Subcutaneous abdominal adipose tissue (tissue), 5 donors: ENCODE measurements around the gene CDH22.

Experiments
- H3K27ac ChIP-seq: one replicate; pipeline ENCODE4 v1.7.0; 2013; ENCODE audit warnings: low read depth, mild to moderate bottlenecking, inconsistent platforms, low read length, moderate library complexity
- H3K27me3 ChIP-seq, 5 donors: one replicate each; pipeline ENCODE4 v1.7.0; 2013; ENCODE audit warnings: low read length in 5 of 5, inconsistent platforms in 1 of 5; ENCODE audit not compliant: control insufficient read depth in 5 of 5, insufficient read depth in 4 of 5
- H3K36me3 ChIP-seq, 5 donors: one replicate each; pipeline ENCODE4 v1.7.0; 2013; ENCODE audit warnings: low read length in 5 of 5; ENCODE audit not compliant: control insufficient read depth in 5 of 5, insufficient read depth in 5 of 5
- H3K4me1 ChIP-seq, 5 donors: one replicate each; pipeline ENCODE4 v1.7.0; 2013; ENCODE audit warnings: low read length in 5 of 5, mild to moderate bottlenecking in 3 of 5, moderate library complexity in 1 of 5; ENCODE audit not compliant: control insufficient read depth in 5 of 5, insufficient read depth in 5 of 5
- H3K4me3 ChIP-seq, 5 donors: one replicate each; pipeline ENCODE4 v1.7.0; 2013; ENCODE audit warnings: low read length in 5 of 5, low read depth in 1 of 5
- H3K9ac ChIP-seq, 5 donors: one replicate each; pipeline ENCODE4 v1.7.0; 2013; ENCODE audit warnings: low read length in 5 of 5, mild to moderate bottlenecking in 4 of 5, moderate library complexity in 3 of 5
- H3K9me3 ChIP-seq, 5 donors: one replicate each; pipeline ENCODE4 v1.7.0; 2013; ENCODE audit warnings: low read length in 5 of 5; ENCODE audit not compliant: control insufficient read depth in 5 of 5
- donor health status: healthy.
- donor health status: healthy.
- donor health status: healthy.
- donor health status: healthy.
- donor health status: healthy.

Gene CDH22

GRCh38 chr20:46171909-46172308 lies 136.4 kb downstream of the CDH22 start:
- Histone ChIP-seq H3K9me3 (peaks cover 0 to 3% (median 0%) of the 10 kb centered on the region in 5 donors), H3K27ac (no peak overlapping the region), H3K4me3 (no peak overlapping the region), H3K36me3 (no peaks in the 10 kb centered on the region), H3K4me1 (peaks cover 0 to 15% (median 3%) of the 10 kb centered on the region in 5 donors), H3K27me3 (peaks cover 33 to 58% (median 38%) of the 10 kb centered on the region in 5 donors), H3K9ac (no peak overlapping the region)

- H3K27me3 ChIP-seq: peaks cover 32 to 58% (median 33%) of the 10 kb centered on the region in 5 donors
- H3K4me1 ChIP-seq: peaks cover 0 to 15% (median 3%) of the 10 kb centered on the region in 5 donors
- no peak overlapping the region for H3K27ac ChIP-seq
- no peaks in the 10 kb centered on the region for H3K36me3 ChIP-seq
- no peak overlapping the region for H3K9ac ChIP-seq
- peaks cover 0 to 4% (median 0%) of the 10 kb centered on the region in 5 donors for H3K9me3 ChIP-seq
- H3K4me3 ChIP-seq: no peak overlapping the region
These were observed 136.8 kb downstream of the CDH22 start for GRCh38 chr20:46171476-46171875.

GRCh38 chr20:46169245-46170171 lies 138.8 kb downstream of the CDH22 start:
- peaks cover 0 to 4% (median 0%) of the 10 kb centered on the region in 5 donors for H3K9me3 ChIP-seq
- H3K9ac ChIP-seq: no peak overlapping the region
- H3K36me3 ChIP-seq: no peaks in the 10 kb centered on the region
- peaks cover 20 to 45% (median 26%) of the 10 kb centered on the region in 5 donors for H3K27me3 ChIP-seq
- H3K27ac ChIP-seq: no peak overlapping the region
- peaks cover 0 to 12% (median 0%) of the 10 kb centered on the region in 5 donors for H3K4me1 ChIP-seq
- H3K4me3 ChIP-seq: no peak overlapping the region

- Histone ChIP-seq H3K9ac (no peak overlapping the region), H3K36me3 (no peaks in the 10 kb centered on the region), H3K4me3 (no peak overlapping the region), H3K27ac (no peak overlapping the region), H3K4me1 (peaks cover 0 to 12% (median 0%) of the 10 kb centered on the region in 5 donors), H3K27me3 (peaks cover 18 to 38% (median 28%) of the 10 kb centered on the region in 5 donors), H3K9me3 (peaks cover 0 to 4% (median 0%) of the 10 kb centered on the region in 5 donors)
These were observed 139.9 kb downstream of the CDH22 start for GRCh38 chr20:46168438-46168837.

DNA sequence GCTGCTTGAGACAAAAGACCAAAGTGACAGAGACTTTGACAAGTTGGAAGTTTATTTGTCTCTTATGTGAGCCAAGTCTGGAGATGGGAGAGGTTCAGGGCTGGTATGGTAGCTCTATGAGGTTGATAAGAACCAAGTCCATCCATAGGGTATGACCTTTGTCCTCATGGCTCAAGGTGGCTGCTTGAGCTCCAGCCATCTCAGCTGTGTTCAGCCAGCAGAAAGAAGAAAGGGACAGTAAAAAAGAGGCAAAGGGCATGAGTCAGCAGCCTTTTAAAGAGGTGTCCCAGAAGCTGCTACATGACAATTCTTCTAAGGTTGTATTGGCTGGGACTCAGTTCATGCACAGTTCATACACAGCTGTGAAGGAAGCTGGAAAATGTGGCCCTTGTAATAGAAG lies 141.2 kb downstream of the CDH22 start:
- peaks cover 0 to 9% (median 0%) of the 10 kb centered on the region in 5 donors for H3K4me1 ChIP-seq
- H3K4me3 ChIP-seq: no peak overlapping the region
- no peak overlapping the region for H3K27ac ChIP-seq
- H3K9me3 ChIP-seq: peaks cover 0 to 4% (median 0%) of the 10 kb centered on the region in 5 donors
- H3K36me3 ChIP-seq: no peaks in the 10 kb centered on the region
- no peak overlapping the region for H3K9ac ChIP-seq
- peaks cover 5 to 32% (median 21%) of the 10 kb centered on the region in 5 donors for H3K27me3 ChIP-seq

DNA sequence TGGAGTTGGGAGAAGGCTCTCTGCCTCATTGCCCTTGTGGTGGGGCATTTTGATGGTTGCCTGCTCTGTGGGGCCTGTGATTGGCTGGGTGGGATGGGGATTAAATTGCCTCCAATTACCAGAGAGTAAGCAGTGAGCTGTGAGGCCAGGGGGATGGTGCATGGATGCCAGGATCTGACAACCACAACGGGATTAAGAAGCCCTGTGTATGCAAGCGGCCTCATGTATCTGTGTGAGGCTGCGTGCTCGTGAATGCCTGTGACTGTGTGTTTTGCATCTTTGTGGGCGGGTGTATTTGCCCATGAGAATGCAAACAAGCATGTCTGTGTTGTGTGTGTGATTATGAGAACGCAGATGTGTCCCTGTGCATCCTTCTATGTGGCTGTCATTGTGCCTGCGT lies 144.0 kb downstream of the CDH22 start:
- Histone ChIP-seq H3K4me1 (no peaks in the 10 kb centered on the region), H3K27me3 (peaks cover 9 to 36% (median 25%) of the 10 kb centered on the region in 5 donors), H3K4me3 (no peak overlapping the region), H3K27ac (no peak overlapping the region), H3K36me3 (no peaks in the 10 kb centered on the region), H3K9ac (no peak overlapping the region), H3K9me3 (peaks cover 0 to 4% (median 0%) of the 10 kb centered on the region in 5 donors)

GRCh38 chr20:46161921-46162320 lies 146.4 kb downstream of the CDH22 start:
- Histone ChIP-seq H3K9ac (no peak overlapping the region), H3K4me3 (no peak overlapping the region), H3K9me3 (peaks cover 0 to 1% (median 0%) of the 10 kb centered on the region in 5 donors), H3K36me3 (no peaks in the 10 kb centered on the region), H3K27me3 (peaks cover 9 to 36% (median 28%) of the 10 kb centered on the region in 5 donors), H3K4me1 (no peaks in the 10 kb centered on the region), H3K27ac (no peak overlapping the region)

- H3K27me3 ChIP-seq: peaks cover 9 to 37% (median 29%) of the 10 kb centered on the region in 5 donors
These were observed 147.6 kb downstream of the CDH22 start for GRCh38 chr20:46160661-46161060.

GRCh38 chr20:46159101-46159897 lies 149.0 kb downstream of the CDH22 start:
- Histone ChIP-seq H3K9me3 (no peaks in the 10 kb centered on the region), H3K27ac (no peak overlapping the region), H3K9ac (no peak overlapping the region), H3K4me3 (no peak overlapping the region), H3K4me1 (no peaks in the 10 kb centered on the region), H3K36me3 (no peaks in the 10 kb centered on the region), H3K27me3 (peaks cover 6 to 34% (median 24%) of the 10 kb centered on the region in 5 donors)

More at GRCh38 chr20:46160661-46161060, 147.6 kb downstream of the CDH22 start:
- Histone ChIP-seq H3K4me3 (no peak overlapping the region), H3K27ac (no peak overlapping the region), H3K9me3 (no peaks in the 10 kb centered on the region), H3K9ac (no peak overlapping the region), H3K36me3 (no peaks in the 10 kb centered on the region), H3K4me1 (no peaks in the 10 kb centered on the region)
